HCT116 (cell line): Measurements from ENCODE around the gene GRIP1. TPM values are rescaled to one million over a fixed set of nuclear protein-coding genes. Genes with fewer than 3 reads are reported as not detected.

Experiments used
- ATAC-seq: fragments of 200-7000 bp; cut with Tn5 transposase; 2 replicates; pipeline ENCODE4 v1.9.1; 2020; ENCODE audit warnings: mild to moderate bottlenecking, moderate library complexity
- BruUV-seq: library from RNA; stranded (reverse); fragments of 400-500 nt; replicated peaks from 2 replicates; lab custom pipeline; 2021; lab: Mats Ljungman, UMichigan
- CTCF ChIA-PET: fragments of 300-600 bp; sonication (Branson Sonifier 250); formaldehyde crosslinking; loops from one replicate; lab custom pipeline; 2021; ENCODE audit warnings: antibody characterized with exemption; lab: Charles Lee
- POLR2A ChIA-PET: fragments of 300-600, 350-600 bp; sonication (Branson Sonifier 250); formaldehyde crosslinking; loops from one replicate; lab custom pipeline; 2021; ENCODE audit warnings: antibody characterized with exemption; lab: Charles Lee
- RAD21 ChIA-PET, 2 experiments: fragments of 300-600 bp; sonication (Branson Sonifier 250); formaldehyde crosslinking; loops; one replicate each; lab custom pipeline; 2023; ENCODE audit warnings: low total read pairs in 2 of 2; ENCODE audit not compliant: uncharacterized antibody in 2 of 2, unreplicated experiment in 2 of 2, low non-redundant PET in 1 of 2; lab: Charles Lee
- DNase-seq: peaks from one replicate; pipeline ENCODE4 v3.0.0-alpha.2; 2010; ENCODE audit warnings: low read depth, low spot score
- H2AFZ ChIP-seq: fragments of 200-600 bp; shearing (Covaris generic), sonication (generic); 2 replicates; pipeline ENCODE4 v1.6.1; 2017; ENCODE audit warnings: low read depth, mixed run types, mixed read lengths, antibody characterized with exemption, low read length; ENCODE audit not compliant: poor library complexity, severe bottlenecking
- H3K27ac ChIP-seq: 2 replicates; pipeline ENCODE4 v1.5.1; 2012; ENCODE audit warnings: low read depth, low read length
- H3K27me3 ChIP-seq: fragments of 200-600 bp; sonication (generic); 2 replicates; pipeline ENCODE4 v1.6.1; 2016; ENCODE audit warnings: mixed run types, low read length, mixed read lengths; ENCODE audit not compliant: insufficient read depth
- H3K36me3 ChIP-seq, 2 experiments: fragments of 200-500 bp in 1 of 2; fragments of 200-600 bp in 1 of 2; sonication (Bioruptor generic) in 1 of 2; sonication (generic) in 1 of 2; 2 replicates each; pipeline versions ENCODE4 v1.5.1 to v1.6.1; 2014 to 2016; ENCODE audit warnings: low read length in 2 of 2, inconsistent platforms in 1 of 2, mixed read lengths in 1 of 2, mixed run types in 1 of 2; ENCODE audit not compliant: insufficient read depth in 2 of 2, control insufficient read depth in 1 of 2
- H3K4me1 ChIP-seq, 2 experiments: fragments of 200-600 bp in 1 of 2; sonication (generic) in 1 of 2; 2 replicates each; pipeline versions ENCODE4 v1.5.1 to v1.6.1; 2012 to 2017; ENCODE audit warnings: low read length in 2 of 2, inconsistent platforms in 1 of 2, mild to moderate bottlenecking in 1 of 2, mixed read lengths in 1 of 2, mixed run types in 1 of 2, moderate library complexity in 1 of 2; ENCODE audit not compliant: insufficient read depth in 2 of 2, control insufficient read depth in 1 of 2
- H3K4me2 ChIP-seq: fragments of 200-600 bp; sonication (generic); 2 replicates; pipeline ENCODE4 v1.6.1; 2017; ENCODE audit warnings: mixed run types, low read length, mixed read lengths
- H3K4me3 ChIP-seq, 2 experiments: fragments of 200-600 bp in 1 of 2; sonication (generic) in 1 of 2; replicated peaks in 1 of 2; 2 replicates each; pipeline ENCODE4 v1.5.1; 2011 to 2016; ENCODE audit warnings: low read length in 2 of 2, control low read depth in 1 of 2, low read depth in 1 of 2, mild to moderate bottlenecking in 1 of 2, mixed read lengths in 1 of 2, mixed run types in 1 of 2
- H3K79me2 ChIP-seq: fragments of 200-600 bp; sonication (generic); 2 replicates; pipeline ENCODE4 v1.6.1; 2017; ENCODE audit warnings: mild to moderate bottlenecking, mixed run types, low read length, moderate library complexity, mixed read lengths; ENCODE audit not compliant: insufficient read depth
- H3K9ac ChIP-seq: fragments of 200-600 bp; sonication (generic); 2 replicates; pipeline ENCODE4 v1.6.1; 2016; ENCODE audit warnings: low read length, mixed read lengths
- H3K9me2 ChIP-seq: fragments of 200-600 bp; sonication (generic), shearing (Covaris generic); 2 replicates; pipeline ENCODE4 v1.6.1; 2017; ENCODE audit warnings: mixed run types, mild to moderate bottlenecking, moderate library complexity; ENCODE audit not compliant: insufficient read depth
- H3K9me3 ChIP-seq, 2 experiments: fragments of 200-500 bp in 1 of 2; fragments of 200-600 bp in 1 of 2; sonication (Bioruptor generic) in 1 of 2; sonication (generic) in 1 of 2; 2 replicates each; pipeline ENCODE4 v1.6.1; 2014 to 2017; ENCODE audit warnings: low read length in 2 of 2, mixed read lengths in 2 of 2, inconsistent platforms in 1 of 2, low read depth in 1 of 2, mild to moderate bottlenecking in 1 of 2, mixed run types in 1 of 2, moderate library complexity in 1 of 2; ENCODE audit not compliant: control insufficient read depth in 1 of 2, insufficient read depth in 1 of 2
- H4K20me1 ChIP-seq: fragments of 200-600 bp; sonication (generic), shearing (Covaris generic); 2 replicates; pipeline ENCODE4 v1.6.1; 2017; ENCODE audit warnings: mixed run types, mild to moderate bottlenecking, moderate library complexity; ENCODE audit not compliant: insufficient read depth
- CBX3 ChIP-seq: IDR thresholded peaks from 2 replicates; pipeline ENCODE4 v1.6.1; 2012; ENCODE audit warnings: low read depth
- ELF1 ChIP-seq: IDR thresholded peaks from 2 replicates; pipeline ENCODE4 v1.6.1; 2012; ENCODE audit warnings: low read depth, borderline replicate concordance
- EZH2phosphoT487 ChIP-seq: fragments of 200-600 bp; IDR thresholded peaks from 2 replicates; pipeline ENCODE4 v1.6.1; 2018; ENCODE audit warnings: antibody characterized with exemption, borderline replicate concordance
- JUND ChIP-seq: IDR thresholded peaks from 2 replicates; pipeline ENCODE4 v1.6.1; 2012
- POLR2AphosphoS5 ChIP-seq: IDR thresholded peaks from 2 replicates; pipeline ENCODE4 v1.6.1; 2011; ENCODE audit warnings: mild to moderate bottlenecking, low read depth, low read length, moderate library complexity
- RAD21 ChIP-seq: IDR thresholded peaks from 2 replicates; pipeline ENCODE4 v1.6.1; 2012; ENCODE audit warnings: low read depth, mild to moderate bottlenecking
- SRF ChIP-seq: IDR thresholded peaks from 2 replicates; pipeline ENCODE4 v1.6.1; 2012; ENCODE audit warnings: low read depth
- ZFX ChIP-seq: fragments of 450-650 bp; IDR thresholded peaks from 2 replicates; pipeline ENCODE4 v1.6.1; 2017
- ZNF274 ChIP-seq: fragments of 200-500 bp; sonication (Bioruptor generic); IDR thresholded peaks from 2 replicates; pipeline ENCODE4 v1.6.1; 2014; ENCODE audit warnings: mild to moderate bottlenecking, low read depth, low read length, inconsistent platforms
- intact Hi-C: fragments of 100-400 bp; cut with micrococcal nuclease; formaldehyde crosslinking; loops from 2 replicates; pipeline ENCODE4 v1.10.0; 2022
- total RNA-seq: library from RNA; stranded (reverse); gene quantifications from one replicate; pipeline ENCODE4 v1.2.1, GENCODE V29; 2021; ENCODE audit not compliant: unreplicated experiment
- TF ChIP-seq, protein P1 (sequence below): IDR thresholded peaks from 2 replicates; pipeline ENCODE4 v1.6.1; 2012; ENCODE audit warnings: low read depth
- TF ChIP-seq, protein P2 (sequence below): IDR thresholded peaks from 2 replicates; pipeline ENCODE4 v1.6.1; 2011; ENCODE audit warnings: mild to moderate bottlenecking, low read length, moderate library complexity; ENCODE audit not compliant: insufficient replicate concordance; ENCODE audit errors: extremely low read depth
- TF ChIP-seq, protein P3 (sequence below): IDR thresholded peaks from 2 replicates; pipeline ENCODE4 v1.6.1; 2012

Gene GRIP1
- total RNA-seq, 1 experiment from 2014 or later = not detected

- TF ChIP-seq ELF1 = no peak
- TF ChIP-seq EZH2phosphoT487 = no peak
- TF ChIP-seq, all 23 proteins: peak for 0
These were observed 74.8 kb downstream of the GRIP1 start (continued) for GRCh38 chr12:66603981-66604479.

- no peak for ATAC-seq
- no peaks in the 10 kb centered on the region for H4K20me1 ChIP-seq
- H2AFZ ChIP-seq = no peak overlapping the region
- RAD21 ChIA-PET = no interaction called here
- H3K27me3 ChIP-seq = peaks cover 45% of the 10 kb centered on the region
- DNase-seq = no peak
- H3K27ac ChIP-seq = no peak overlapping the region
- no peak overlapping the region for H3K4me2 ChIP-seq
- H3K36me3 ChIP-seq = no peaks in the 10 kb centered on the region
- no peak overlapping the region for H3K4me3 ChIP-seq
- no TSS peak for BruUV-seq
- intact Hi-C loops = no loop called here
- CTCF ChIA-PET = no interaction called here
- TF ChIP-seq EZH2phosphoT487 = no peak
- TF ChIP-seq, protein P1, sequence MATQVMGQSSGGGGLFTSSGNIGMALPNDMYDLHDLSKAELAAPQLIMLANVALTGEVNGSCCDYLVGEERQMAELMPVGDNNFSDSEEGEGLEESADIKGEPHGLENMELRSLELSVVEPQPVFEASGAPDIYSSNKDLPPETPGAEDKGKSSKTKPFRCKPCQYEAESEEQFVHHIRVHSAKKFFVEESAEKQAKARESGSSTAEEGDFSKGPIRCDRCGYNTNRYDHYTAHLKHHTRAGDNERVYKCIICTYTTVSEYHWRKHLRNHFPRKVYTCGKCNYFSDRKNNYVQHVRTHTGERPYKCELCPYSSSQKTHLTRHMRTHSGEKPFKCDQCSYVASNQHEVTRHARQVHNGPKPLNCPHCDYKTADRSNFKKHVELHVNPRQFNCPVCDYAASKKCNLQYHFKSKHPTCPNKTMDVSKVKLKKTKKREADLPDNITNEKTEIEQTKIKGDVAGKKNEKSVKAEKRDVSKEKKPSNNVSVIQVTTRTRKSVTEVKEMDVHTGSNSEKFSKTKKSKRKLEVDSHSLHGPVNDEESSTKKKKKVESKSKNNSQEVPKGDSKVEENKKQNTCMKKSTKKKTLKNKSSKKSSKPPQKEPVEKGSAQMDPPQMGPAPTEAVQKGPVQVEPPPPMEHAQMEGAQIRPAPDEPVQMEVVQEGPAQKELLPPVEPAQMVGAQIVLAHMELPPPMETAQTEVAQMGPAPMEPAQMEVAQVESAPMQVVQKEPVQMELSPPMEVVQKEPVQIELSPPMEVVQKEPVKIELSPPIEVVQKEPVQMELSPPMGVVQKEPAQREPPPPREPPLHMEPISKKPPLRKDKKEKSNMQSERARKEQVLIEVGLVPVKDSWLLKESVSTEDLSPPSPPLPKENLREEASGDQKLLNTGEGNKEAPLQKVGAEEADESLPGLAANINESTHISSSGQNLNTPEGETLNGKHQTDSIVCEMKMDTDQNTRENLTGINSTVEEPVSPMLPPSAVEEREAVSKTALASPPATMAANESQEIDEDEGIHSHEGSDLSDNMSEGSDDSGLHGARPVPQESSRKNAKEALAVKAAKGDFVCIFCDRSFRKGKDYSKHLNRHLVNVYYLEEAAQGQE = no peak
- TF ChIP-seq RAD21 = no peak
- TF ChIP-seq, protein P2, sequence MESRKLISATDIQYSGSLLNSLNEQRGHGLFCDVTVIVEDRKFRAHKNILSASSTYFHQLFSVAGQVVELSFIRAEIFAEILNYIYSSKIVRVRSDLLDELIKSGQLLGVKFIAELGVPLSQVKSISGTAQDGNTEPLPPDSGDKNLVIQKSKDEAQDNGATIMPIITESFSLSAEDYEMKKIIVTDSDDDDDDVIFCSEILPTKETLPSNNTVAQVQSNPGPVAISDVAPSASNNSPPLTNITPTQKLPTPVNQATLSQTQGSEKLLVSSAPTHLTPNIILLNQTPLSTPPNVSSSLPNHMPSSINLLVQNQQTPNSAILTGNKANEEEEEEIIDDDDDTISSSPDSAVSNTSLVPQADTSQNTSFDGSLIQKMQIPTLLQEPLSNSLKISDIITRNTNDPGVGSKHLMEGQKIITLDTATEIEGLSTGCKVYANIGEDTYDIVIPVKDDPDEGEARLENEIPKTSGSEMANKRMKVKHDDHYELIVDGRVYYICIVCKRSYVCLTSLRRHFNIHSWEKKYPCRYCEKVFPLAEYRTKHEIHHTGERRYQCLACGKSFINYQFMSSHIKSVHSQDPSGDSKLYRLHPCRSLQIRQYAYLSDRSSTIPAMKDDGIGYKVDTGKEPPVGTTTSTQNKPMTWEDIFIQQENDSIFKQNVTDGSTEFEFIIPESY = no peak
- TF ChIP-seq ZFX = no peak
- TF ChIP-seq, protein P3, sequence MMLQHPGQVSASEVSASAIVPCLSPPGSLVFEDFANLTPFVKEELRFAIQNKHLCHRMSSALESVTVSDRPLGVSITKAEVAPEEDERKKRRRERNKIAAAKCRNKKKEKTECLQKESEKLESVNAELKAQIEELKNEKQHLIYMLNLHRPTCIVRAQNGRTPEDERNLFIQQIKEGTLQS = no peak
- TF ChIP-seq ZNF274 = no peak
- no peak for TF ChIP-seq SRF
- TF ChIP-seq ELF1 = no peak
- no peak for TF ChIP-seq POLR2AphosphoS5
- no peak for TF ChIP-seq CBX3
- TF ChIP-seq JUND = no peak
- no peaks in the 10 kb centered on the region for H3K4me1 ChIP-seq
- POLR2A ChIA-PET = no interaction called here
- H3K9me2 ChIP-seq = no peaks in the 10 kb centered on the region
- no peaks in the 10 kb centered on the region for H3K9me3 ChIP-seq
- no peak overlapping the region for H3K9ac ChIP-seq
- H3K79me2 ChIP-seq = no peaks in the 10 kb centered on the region
These were observed 75.4 kb downstream of the GRIP1 start for GRCh38 chr12:66603461-66603860.
